HG03469 (cell line): Measurements from ENCODE around the gene LRIG2.
A peak's percentile ranks its signal among the peaks of the same experiment; 100 is the strongest.
"Not testable (repeated sequence)": the region's sequence is repeated elsewhere in the genome, so short reads cannot be mapped to it uniquely, and the experiment has no call there.

ENCODE experiments used
- ATAC-seq: cut with Tn5 transposase; IDR thresholded peaks from one replicate; pipeline ENCODE4 v1.9.1; 2021; ENCODE audit warnings: mild to moderate bottlenecking, moderate library complexity, moderate number of reproducible peaks; ENCODE audit not compliant: unreplicated experiment

Gene LRIG2

DNA sequence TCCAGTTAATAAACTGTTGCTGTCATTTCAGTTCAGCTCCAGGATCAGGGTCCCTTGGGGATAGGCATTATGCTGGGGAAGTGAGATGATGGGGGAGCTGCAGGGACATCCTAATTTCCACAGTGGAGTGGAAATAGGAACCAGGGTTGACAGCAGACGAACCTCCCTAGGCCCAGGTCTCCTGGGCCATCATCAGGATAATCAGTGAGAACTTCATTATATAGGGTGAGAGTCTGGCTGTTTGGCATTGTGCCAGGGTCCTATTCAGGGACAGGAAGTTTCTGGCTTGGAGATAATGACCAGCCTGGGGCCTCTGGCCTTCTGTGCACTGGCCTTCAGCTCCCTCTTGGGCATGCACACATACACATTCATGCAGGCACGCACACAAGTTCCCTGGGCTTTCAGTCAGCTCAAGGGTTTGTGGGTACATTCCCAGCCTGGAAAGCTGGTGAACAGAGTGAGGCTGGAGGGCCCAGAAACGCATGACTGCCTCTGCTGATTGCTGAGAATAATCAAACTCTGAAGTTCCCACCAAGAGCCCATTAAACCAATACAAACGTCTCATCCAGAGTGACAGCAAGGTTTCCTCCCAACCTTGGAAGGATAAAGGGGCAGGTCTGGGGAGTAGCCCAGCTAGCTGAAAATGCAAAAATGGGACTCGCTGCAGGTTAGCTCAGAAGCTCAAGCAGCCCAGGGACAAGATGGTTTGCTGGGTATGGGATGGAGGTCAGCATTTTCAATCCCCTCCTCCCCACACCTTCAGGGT is 13.9 kb upstream of the LRIG2 start:
- no peak for ATAC-seq

DNA sequence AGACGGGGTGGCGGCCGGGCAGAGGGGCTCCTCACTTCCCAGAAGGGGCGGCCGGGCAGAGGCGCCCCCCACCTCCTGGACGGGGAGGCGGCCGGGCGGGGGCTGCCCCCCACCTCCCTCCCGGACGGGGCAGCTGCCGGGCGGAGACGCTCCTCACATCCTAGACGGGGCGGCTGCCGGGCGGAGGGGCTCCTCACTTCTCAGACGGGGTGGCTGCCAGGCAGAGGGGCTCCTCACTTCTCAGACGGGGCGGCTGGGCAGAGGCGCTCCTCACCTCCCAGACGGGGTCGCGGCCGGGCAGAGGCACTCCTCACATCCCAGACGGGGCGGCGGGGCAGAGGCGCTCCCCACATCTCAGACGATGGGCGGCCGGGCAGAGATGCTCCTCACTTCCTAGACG is 9.5 kb upstream of the LRIG2 start:
- not testable (repeated sequence) for ATAC-seq

DNA sequence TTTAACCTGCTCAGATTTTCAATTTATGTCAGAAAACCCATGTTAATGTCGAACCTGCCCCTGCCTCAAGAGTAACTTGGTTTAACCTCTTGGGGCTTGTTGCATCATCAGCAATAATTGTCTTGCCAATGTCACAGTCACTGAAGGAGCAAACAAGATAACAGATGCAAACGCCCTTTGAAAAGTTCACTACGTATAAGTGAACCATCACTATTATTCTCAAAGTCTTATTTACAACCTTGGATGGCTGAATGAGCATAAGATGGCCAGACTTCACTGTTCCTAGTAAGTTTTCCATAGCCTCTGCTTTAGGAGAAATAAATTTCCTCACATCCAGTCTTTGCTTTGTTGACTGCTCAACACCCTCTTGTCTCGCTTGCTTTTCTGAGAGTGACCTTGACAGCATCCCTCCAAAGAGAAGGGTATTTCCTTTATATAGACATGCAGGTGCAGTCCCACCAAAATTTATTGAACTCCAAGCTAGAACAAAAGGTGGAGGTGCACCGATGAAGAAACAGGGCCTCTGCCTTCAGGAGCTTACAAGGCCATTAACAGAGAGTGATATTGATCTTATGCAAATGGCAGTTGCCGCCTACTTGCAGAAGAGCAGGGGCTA is 749 bp upstream of the LRIG2 start:
- no peak for ATAC-seq

DNA sequence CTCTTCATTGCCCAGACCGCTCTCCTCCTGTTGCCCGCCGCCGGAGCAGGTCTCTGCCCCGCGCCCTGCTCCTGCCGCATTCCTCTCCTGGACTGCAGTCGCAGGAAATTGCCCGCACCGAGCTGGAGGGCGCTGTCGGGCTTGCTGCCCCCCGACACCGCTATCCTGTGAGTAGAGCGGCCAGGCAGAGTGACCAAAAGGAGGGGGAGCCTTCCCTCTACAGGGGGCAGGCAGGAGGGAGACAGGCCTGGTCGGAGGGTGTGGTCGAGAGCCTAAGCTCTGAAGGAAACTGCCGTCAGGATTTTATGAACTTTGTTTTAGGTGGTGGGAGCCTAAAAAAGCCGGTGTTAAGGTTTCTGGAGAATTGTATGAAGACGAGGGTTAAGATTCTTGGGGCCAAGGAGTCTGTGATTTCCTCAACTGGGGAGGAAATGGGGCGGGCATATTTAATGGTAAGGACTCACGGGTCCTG is 517 bp downstream of the LRIG2 start:
- ATAC-seq: peak; percentile 7

DNA sequence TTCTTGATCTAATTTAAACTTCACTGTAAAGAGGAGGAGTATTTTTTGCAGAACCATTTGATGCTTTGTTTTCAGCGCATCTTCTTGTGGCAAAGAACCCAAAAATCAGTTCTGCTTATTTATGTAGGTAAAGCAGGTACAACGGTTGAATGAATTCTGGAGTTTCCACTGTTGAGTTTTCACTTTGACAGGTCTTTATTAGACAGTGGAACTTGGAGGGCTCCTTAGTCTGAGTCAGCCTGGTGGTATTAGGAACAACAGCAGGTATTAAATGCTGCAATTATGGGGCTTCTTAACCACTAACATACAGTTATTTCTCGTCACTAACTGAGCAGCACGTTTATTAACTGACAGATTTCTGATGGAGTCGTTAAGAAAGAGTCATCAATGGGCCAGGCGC is 1.2 kb downstream of the LRIG2 start:
- no peak for ATAC-seq

DNA sequence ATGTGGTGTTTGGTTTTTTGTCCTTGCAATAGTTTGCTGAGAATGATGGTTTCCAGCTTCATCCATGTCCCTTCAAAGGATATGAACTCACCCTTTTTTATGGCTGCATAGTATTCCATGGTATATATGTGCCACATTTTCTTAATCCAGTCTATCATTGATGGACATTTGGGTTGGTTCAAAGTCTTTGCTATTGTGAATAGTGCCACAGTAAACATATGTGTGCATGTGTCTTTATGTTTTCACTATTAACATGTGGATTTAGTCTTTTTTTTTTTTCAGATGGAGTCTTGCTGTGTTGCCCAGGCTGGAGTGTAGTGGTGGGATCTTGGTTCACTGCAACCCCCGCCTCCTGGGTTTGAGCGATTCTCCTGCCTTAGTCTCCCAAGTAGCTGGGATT is 5.0 kb downstream of the LRIG2 start:
- not testable (repeated sequence) for ATAC-seq

DNA sequence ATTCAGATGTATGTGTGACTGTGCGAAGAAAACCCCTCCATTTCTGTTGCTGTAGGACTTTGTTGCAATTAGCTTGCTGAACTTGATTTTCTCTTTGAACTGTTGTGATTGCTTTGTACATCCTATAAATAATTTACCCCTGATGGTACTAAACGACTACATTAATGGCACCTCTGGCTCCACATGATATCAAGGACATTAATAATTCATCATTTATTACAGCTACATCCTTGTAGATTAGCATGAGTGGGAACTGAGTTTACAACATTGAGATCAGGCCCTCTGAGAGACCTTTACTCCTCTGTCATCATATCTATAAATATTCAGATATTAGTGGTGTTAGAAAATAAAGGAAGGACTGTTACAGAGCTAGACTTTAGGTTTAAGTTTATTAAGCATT is 13.5 kb downstream of the LRIG2 start:
- no peak for ATAC-seq

DNA sequence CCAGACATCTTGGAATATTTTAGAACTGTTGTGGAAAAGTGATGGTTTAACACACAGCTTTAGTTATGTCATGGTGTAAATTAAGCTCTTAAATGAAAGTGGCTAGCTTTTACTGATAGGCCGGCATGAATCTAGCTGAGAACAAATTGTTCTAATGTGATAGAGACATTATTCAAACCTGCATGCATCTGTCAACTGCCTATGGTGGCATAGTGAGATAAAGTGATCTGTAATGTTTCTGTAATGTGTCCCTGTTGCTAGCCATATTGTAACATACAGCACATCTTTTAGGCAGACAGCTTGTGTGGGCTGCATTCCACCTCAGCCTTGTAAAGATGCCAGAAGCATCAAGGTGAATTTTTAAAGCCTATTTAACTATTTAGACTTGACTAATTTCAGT is 16.0 kb downstream of the LRIG2 start:
- no peak for ATAC-seq

DNA sequence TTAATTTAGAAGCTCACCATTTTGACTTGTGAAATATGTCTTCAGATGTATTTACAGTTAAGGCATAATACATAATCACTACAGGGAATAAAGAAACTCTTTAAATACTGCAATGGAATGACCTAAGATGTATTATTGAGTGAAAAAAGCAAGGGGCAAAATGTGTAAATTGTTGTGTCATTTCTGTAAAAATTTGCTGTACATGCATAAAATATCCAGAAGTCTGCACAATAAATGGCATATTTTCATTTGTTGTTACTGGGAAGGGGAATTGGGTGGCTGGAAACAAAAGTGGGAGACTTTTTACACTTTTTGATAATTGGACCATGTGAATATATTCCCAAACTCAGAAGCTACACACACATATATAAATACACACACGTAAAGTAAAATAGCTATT is 17.1 kb downstream of the LRIG2 start:
- no peak for ATAC-seq

DNA sequence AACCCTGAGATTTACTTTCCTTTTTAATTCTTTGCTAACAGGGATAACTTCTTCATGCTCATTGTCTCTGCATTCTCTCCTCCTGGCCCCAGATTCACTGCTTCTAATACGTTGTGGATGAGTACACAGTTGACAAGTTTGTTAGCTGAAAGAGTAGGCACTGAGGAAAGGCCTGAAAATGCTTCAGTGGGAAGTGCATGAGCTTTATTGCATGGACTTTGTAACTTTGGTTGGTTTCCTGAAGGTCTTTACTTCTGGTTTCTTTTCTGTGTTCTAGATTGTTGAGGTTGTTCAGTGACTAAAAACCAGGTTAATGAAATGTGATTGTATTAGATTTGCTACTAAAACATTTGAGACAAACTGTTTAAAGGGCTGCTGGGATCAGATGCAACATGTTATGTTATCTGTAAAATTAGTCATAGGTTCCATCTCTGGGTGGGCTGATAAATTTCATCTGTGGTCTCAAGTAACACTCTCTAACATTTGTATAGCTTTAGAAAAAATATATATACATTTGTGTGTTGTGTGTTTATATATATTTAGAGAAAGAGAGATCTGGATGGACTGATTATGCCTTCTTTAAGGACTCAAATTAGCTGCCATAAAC is 19.1 kb downstream of the LRIG2 start:
- no peak for ATAC-seq

DNA sequence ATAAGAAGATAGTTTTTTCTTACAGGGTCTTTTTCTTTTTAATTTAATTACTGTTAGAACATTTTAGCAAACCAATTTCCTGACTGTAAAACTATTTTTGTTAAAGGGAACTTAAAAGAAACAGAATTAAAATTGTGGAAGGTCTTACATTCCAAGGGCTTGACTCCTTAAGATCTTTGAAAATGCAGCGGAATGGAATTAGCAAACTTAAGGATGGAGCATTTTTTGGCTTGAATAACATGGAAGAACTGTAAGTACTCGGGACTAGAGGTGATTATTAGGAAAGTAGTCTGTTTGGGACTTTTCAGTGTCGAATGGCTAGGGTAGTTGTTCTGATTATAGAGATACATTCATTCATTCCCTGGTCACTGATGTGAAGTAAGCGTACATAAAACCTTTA is 21.5 kb downstream of the LRIG2 start:
- no peak for ATAC-seq

DNA sequence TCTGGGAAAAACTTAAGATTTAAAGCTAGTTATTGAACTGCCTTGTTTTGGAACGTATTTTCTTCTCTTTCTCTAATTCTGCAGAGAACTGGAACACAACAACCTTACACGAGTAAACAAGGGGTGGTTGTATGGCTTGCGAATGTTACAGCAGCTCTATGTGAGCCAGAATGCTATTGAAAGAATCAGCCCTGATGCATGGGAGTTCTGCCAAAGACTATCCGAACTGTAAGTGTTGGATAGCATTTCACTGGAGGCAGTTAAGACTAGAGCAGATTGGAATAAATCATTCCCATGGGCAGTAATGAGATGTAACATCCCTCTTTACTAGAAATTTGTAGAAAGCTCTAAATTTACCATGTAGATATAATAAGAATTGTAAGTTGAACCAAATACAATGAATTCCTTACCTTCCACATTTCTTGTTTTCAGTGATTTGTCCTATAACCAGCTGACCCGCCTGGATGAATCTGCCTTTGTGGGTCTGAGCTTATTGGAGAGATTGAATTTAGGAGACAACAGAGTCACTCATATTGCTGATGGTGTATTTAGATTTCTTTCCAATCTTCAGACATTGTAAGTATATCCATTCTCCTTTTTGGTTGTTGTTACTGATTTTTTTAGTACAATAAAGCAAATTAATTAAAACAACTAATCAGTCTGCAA is 22.9 kb downstream of the LRIG2 start:
- no peak for ATAC-seq

DNA sequence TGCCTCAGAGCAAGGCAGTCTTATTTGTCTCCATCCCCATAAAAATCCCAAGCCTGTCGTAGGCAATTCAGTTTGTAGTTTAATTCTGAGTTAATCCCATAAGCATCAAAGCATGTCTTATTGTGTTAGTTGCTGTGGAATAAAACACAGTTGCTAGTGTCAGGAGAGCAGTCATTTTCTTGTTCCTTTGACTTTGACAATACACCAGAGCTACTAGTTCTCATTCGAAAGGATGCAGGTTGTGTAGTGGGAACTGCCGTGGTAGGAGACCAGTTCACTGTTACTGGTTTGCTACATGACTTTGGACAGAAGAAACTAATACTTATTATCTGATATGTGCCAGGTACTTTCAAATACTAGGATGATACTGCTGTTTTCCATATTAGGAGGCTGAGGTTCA is 23.5 kb downstream of the LRIG2 start:
- ATAC-seq: no peak

DNA sequence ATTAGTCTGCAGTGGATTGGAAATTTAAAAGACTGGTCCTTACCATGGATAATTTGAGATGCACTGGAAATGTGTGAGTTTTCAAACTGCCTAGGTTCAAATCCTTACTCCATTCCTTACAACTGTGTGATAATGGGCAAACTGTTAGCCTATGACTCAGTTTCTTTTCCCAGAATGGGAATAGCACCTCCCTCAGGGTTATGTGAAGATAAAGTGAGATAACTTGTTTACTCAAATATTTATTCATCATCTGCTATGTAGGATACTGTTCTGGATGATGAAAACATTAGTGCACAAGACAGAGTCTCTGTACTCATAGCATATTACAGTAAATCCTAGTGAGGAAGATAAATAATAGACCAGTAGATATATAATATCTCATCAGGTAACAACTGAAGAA is 28.6 kb downstream of the LRIG2 start:
- ATAC-seq: no peak

DNA sequence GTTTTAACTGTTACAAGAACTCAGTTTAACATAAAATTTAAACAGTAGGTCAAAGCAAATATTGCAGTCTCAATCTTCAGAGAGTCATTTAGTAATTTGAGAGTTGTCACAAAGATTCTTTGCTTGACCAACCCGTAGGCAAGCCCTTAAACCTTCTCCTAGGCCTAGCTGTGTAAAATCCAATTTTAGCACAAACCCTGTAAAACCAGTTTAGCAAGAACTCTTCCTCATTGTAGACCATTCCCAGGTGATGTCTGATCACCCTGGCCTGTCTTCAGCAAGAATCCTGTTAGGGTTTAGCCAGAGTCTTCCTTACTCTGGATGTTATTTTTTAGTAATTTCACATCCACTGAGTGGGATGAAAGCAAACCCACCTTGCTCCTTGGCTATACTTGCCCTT is 30.1 kb downstream of the LRIG2 start:
- ATAC-seq: no peak

DNA sequence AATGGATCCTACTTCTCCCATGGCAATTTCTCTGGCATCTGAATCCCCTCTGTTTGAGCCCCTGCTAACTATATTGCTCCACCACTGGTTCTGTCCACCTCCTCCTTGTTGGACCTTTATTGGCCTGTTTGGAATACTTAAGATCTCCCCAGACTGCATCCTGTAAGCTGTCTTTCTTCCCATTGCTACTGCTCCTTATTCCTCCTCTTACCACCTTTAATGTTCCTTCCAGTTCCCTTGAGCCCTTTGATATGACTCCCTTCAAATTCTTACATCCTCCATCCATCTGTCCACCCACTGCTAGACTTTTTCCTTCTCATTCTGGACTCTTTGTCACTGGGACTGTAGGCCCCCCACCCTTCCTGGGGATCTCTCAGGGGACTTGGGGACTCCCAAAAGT is 31.0 kb downstream of the LRIG2 start:
- ATAC-seq: no peak

DNA sequence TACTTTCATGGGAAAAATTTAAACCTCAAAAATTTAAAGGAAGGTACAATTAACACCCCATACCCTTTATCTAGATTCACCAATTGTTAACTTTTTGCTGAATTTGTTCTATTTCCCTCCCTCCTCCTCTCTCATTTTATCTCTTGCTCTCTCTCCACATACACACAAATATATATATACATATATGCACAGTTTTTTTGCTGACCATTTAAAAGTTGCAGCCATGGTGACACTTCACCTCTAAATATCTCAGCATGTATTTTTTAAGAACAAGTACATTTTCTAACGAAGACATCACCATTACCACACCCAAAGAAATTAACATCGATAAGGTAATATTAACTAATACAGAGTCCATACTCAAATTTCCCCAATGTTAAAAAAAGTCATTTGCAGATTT is 33.9 kb downstream of the LRIG2 start:
- no peak for ATAC-seq

DNA sequence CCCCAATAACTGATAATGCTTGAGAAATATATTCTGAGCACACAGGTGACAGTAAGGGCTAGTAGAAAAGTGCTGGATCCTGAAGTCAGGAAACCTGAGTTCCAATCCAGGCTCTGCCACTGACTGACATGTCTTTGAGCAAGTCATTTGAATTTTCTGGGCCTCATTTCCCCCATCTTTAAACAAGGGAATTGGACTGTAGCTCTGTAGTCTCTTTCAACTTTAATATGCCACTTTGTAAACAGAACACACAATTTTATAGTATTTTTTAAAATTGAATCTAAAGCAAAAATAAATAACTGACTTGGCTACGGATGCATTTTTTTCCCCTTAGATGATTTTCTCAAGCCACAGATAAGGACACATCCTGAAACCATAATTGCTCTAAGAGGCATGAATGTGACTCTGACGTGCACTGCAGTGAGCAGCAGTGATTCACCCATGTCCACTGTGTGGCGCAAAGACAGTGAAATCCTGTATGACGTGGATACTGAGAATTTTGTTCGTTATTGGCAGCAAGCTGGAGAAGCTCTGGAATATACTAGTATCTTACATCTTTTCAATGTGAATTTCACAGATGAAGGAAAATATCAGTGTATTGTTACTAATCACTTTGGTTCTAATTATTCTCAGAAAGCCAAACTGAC is 37.0 kb downstream of the LRIG2 start:
- no peak for ATAC-seq

DNA sequence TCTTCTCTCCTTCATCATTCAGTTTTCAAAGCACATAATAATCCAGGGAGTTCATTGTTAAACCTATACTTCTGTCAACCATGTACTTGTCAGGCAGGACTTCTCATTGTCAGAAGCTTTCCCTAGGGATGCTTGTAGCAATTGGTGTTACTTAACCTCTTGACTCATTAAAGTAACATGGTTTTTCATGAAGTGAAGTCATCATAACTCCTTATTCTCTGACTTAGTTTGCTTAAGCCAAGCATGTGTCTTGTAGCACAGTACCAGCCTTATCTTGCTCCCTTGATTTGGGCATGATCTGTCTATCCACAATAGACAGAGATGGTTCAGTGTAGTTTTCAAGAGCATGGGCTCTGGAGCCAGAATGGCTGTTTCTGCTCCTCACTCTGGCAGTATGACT is 45.3 kb downstream of the LRIG2 start:
- ATAC-seq: no peak

DNA sequence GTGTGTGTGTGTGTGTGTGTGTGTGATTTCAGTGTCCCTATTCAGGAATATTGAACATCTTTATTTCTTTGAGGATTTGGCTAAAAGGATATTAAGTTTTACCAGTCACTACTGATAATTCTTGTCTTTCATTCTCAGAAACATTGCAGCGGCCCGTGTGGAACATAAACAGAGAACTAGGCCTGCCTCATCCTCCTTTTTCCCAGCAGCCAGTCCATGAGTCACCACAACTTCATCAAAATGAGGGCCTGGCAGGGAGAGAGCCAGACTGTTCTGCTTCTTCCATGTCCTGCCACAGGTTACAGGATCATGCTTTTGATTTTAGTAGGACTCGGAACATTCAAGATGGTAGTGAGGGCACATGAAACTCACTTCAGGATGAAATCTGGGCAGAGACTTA is 50.7 kb downstream of the LRIG2 start:
- no peak for ATAC-seq

DNA sequence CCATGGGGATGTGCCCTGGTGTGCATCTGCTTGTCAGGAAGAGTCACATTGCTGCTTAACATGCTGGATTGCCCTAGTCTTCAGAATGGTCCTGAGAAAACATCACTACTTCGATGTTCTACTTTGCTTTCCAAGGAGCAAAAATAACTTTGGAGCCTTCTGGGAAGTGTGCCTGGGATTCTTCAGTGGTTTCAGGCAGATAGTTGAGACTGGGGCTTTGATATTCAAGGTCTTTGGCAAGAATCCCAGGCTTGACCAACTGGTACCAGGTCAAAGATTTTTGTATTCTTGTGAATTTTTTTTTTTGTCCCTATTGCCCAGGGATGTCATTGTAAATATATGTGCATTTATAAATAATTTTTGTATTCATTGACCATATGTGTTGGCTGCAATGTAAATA is 51.4 kb downstream of the LRIG2 start:
- no peak for ATAC-seq
